GM12878 (cell line): ENCODE results near the gene CARM1.

Experiments used
- BMI1 ChIP-seq: fragments of 450-650 bp; IDR thresholded peaks from 2 replicates; pipeline ENCODE4 v1.6.1; 2016; ENCODE audit warnings: mild to moderate bottlenecking, moderate library complexity, borderline replicate concordance
- EZH2 ChIP-seq: IDR thresholded peaks from 2 replicates; pipeline ENCODE4 v1.6.1; 2012; ENCODE audit warnings: low read depth, mild to moderate bottlenecking, control low read depth, inconsistent platforms, low read length, borderline replicate concordance; ENCODE audit not compliant: control insufficient read depth
- KDM1A ChIP-seq: fragments of 200-600 bp; sonication (generic); IDR thresholded peaks from 2 replicates; pipeline ENCODE4 v1.6.1; 2016; ENCODE audit warnings: borderline replicate concordance
- NR2C2 ChIP-seq: IDR thresholded peaks from 2 replicates; pipeline ENCODE4 v1.6.1; 2011; ENCODE audit warnings: borderline replicate concordance, low read depth; ENCODE audit not compliant: control insufficient read depth, insufficient read length
- PAX8 ChIP-seq: fragments of 450-650 bp; IDR thresholded peaks from 2 replicates; pipeline ENCODE4 v1.6.1; 2017; ENCODE audit warnings: mild to moderate bottlenecking, moderate library complexity
- SP1 ChIP-seq: IDR thresholded peaks from one replicate; pipeline ENCODE4 v1.6.1; 2011; ENCODE audit warnings: low read depth, low read length
- TAF1 ChIP-seq: IDR thresholded peaks from 2 replicates; pipeline ENCODE4 v1.6.1; 2011; ENCODE audit warnings: mild to moderate bottlenecking, low read depth, low read length, borderline replicate concordance

GRCh38 chr19:10864538-10864899 lies 6.8 kb upstream of the CARM1 start:
- no peak for TF ChIP-seq SP1
- TF ChIP-seq EZH2: no peak
- no peak for TF ChIP-seq NR2C2
- no peak for TF ChIP-seq BMI1
- TF ChIP-seq TAF1: no peak
- no peak for TF ChIP-seq KDM1A
- TF ChIP-seq PAX8: no peak
